Measurements from ENCODE around the gene OPN3.

- TF ChIP-seq REST (tag by site-specific recombination; IDR thresholded peaks at IDR 0.05) (no peak), ZNF175 (tag by site-specific recombination; IDR thresholded peaks at IDR 0.05) (no peak), CTCF (tag by site-specific recombination; IDR thresholded peaks at IDR 0.05) (no peak), ZNF423 (tag by site-specific recombination; IDR thresholded peaks at IDR 0.05) (no peak)
Measured at GRCh38 chr1:241592273-241592958, 47.8 kb downstream of the OPN3 start.

Data from HEK293 (cell line).